ENCODE results near the gene TERT. TPM values are rescaled to one million over a fixed set of nuclear protein-coding genes. Genes with fewer than 3 reads are reported as not detected.

TERT gene
- total RNA-seq, 2 experiments from 2014 or later = 2.1 to 2.2 TPM

DNA sequence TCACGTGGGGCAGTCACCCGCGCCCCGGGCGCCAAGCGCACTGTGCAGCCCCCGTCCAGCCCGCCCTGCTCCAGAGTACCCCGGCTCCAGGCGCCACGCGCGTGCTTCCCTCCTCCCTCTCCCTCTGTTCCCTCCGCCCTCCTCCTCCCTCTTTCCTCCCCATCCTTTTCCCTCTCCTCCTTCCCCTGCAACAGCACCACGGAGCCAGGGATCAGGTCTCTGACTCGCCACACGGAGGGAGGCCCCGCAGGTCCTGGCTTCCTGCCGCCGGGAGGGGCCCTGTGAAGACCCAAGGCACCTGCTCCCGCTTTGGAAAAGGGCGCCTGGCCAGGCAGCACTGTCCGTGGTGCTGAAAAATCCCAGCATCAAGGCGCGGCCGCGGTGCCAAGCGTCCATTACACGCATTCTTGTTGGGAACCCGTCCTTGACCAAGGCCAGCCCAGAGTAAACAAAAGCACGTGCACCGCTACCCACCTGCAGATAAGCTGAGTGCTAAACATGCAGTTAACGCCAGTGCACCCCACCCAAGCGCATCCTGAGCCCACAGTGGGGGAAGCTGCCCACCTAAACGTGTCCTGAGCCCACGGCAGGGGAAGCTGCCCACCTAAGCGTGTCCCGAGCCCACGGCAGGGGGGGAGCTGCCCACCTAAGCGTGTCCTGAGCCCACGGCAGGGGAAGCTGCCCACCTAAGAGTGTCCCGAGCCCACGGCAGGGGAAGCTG lies 48.0 kb downstream of the TERT start:
- Mint-ChIP-seq H3K9me3 (no peaks in the 10 kb centered on the region), H3K4me1 (no peaks in the 10 kb centered on the region), H3K27ac (no peak overlapping the region), H3K36me3 (ENCODE audit: low read depth) (no peaks in the 10 kb centered on the region), H3K4me3 (no peak overlapping the region), H3K27me3 (peaks cover 6% of the 10 kb centered on the region)
- peak; percentile 28 for DNase-seq
- POLR2A ChIA-PET = no interaction called here
- CTCF ChIA-PET = no interaction called here

DNA sequence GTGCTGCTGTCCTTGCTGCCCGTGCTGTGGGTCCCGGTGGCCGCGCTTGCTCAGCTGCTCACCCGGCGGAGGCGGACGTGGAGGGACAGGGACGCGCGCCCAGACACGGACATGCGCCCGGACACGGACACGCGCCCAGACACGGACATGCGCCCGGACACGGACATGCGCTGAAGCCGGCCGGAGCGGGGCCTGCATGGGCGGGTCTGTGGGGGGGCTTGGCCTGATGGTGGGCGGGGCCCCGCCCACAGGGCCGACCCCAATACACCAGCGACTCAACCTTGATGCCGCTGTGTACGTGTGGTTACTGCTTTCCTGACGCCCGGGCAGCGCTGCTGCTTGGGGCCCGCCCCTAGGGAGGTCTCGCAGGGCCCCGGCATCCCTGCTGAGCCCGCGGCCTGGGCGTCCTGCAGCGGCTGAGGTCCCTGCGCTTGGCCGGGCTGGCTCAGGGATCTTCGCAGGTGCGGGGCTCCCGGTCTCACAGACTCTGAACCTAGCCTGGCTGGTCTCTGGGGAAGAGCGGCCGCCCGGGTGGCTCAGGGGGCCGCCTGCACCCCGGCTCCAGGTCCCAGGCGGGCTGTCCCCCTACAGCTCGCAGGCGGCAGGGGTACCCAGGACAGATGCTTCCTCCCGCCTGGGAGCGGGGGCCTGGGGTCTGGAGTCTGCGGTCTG lies 48.8 kb downstream of the TERT start:
- H3K4me1 Mint-ChIP-seq = no peaks in the 10 kb centered on the region
- no peak for DNase-seq
- ChIA-PET POLR2A (no interaction called here), CTCF (no interaction called here)
- no peak overlapping the region for H3K4me3 Mint-ChIP-seq
- H3K36me3 Mint-ChIP-seq (ENCODE audit: low read depth) = no peaks in the 10 kb centered on the region
- no peak overlapping the region for H3K27ac Mint-ChIP-seq
- H3K9me3 Mint-ChIP-seq = no peaks in the 10 kb centered on the region
- H3K27me3 Mint-ChIP-seq = peaks cover 6% of the 10 kb centered on the region

DNA sequence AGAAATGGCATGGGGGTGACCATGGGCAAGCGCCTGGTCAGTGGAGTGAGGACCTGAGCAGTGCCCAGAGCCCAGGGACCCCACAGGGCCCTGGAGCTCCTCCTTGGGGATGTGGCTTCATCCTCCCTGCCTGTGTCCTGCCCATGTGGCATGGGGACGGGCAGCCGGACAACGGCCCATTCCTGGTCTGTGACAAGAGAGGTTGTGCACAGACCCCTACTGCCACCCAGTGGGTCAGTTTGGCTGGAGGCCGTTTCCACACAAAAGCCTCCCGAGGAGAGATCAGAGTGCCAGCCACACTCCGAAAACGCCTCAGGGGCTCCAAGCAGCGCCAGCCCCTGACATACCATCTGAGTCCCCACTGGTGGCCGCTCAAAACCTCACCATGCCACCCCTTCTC lies 49.9 kb downstream of the TERT start:
- Mint-ChIP-seq H3K9me3 (no peaks in the 10 kb centered on the region), H3K36me3 (ENCODE audit: low read depth) (no peaks in the 10 kb centered on the region), H3K4me3 (no peak overlapping the region), H3K27me3 (peaks cover 6% of the 10 kb centered on the region), H3K27ac (no peak overlapping the region), H3K4me1 (no peaks in the 10 kb centered on the region)
- ChIA-PET POLR2A (no interaction called here), CTCF (no interaction called here)
- no peak for DNase-seq

DNA sequence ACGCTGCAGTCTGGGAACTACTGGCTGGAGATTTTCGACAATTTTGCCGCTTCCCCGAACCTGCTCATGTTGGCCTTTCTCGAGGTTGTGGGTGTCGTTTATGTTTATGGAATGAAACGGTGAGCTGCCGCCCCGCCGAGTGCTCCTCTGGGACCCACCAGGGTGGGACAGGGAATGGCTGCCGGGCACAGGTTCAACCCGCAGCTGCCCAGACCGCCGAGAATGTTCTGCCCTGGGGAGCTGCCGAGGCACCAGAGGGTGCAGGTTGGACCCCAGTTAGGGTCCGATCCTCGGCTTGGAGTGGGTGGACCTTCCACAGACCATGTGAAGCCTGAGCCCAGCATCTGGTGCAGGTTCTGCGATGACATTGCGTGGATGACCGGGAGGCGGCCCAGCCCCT lies 50.6 kb downstream of the TERT start:
- no peak overlapping the region for H3K27ac Mint-ChIP-seq
- H3K36me3 Mint-ChIP-seq (ENCODE audit: low read depth) = no peaks in the 10 kb centered on the region
- no peak for DNase-seq
- ChIA-PET POLR2A (no interaction called here), CTCF (no interaction called here)
- H3K4me3 Mint-ChIP-seq = no peak overlapping the region
- peaks cover 6% of the 10 kb centered on the region for H3K27me3 Mint-ChIP-seq
- no peaks in the 10 kb centered on the region for H3K4me1 Mint-ChIP-seq
- no peaks in the 10 kb centered on the region for H3K9me3 Mint-ChIP-seq

DNA sequence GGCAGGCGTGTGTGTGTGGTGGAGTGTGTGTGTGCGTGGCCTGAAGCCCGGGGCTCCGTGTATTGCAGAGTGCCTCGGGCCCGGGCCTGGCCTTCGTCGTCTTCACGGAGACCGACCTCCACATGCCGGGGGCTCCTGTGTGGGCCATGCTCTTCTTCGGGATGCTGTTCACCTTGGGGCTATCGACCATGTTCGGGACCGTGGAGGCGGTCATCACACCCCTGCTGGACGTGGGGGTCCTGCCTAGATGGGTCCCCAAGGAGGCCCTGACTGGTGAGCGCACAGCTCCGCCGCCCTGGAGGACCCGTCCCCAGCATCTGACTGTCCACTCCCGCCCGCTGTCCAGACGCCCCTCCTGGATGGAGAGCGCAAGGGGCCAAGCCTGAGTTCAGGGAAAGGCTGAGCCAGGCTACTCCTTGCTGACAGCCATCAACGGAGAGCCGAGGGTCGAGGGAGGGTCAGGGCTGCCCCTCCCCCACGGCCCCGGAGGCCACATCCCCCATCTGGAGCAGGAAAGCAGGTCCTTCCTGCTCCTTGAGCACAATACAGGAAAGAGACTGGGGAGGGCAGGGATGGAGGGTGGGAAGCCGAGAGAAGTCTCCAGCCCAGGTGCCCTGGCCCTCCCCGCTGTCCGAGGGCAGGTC lies 51.3 kb downstream of the TERT start:
- Mint-ChIP-seq H3K27ac (no peak overlapping the region), H3K4me1 (no peaks in the 10 kb centered on the region), H3K4me3 (no peak overlapping the region), H3K27me3 (peaks cover 6% of the 10 kb centered on the region), H3K36me3 (ENCODE audit: low read depth) (no peaks in the 10 kb centered on the region), H3K9me3 (no peaks in the 10 kb centered on the region)
- POLR2A ChIA-PET = no interaction called here
- DNase-seq = no peak
- CTCF ChIA-PET = no interaction called here

DNA sequence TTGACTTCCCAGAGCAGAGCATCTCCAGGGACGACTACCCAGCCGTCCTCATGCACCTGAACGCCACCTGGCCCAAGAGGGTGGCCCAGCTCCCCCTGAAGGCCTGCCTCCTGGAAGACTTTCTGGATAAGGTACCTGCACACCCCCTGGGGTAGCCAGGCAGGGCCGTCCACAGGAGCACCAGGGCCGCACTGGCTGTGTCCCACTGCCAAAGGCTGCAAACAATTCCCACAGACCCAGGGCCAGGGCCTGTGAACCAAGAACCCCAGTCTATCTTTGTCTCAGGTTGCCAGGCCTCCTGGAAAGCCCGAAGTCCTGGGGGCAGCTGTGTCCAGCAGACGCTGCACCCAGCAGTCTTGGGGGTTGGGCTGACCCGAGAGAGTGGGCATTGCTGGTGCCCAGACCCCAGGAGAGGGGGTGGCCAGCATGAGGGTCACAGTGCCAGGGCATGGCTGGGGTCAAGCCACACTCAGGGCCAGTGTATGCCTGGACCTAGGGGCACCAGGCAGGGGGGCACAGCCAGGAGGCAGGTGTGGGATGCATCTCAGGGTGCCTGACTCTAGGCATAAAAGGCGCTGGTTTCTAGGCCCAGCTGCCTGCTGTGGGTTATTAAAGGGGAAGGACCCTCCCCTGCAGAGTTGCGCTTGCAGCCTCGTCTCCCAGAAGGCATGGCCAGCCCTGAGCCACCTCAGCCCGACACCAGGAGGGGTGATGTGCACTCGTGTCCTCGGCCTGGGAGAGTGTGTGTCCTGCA lies 52.0 kb downstream of the TERT start:
- H3K27ac Mint-ChIP-seq = no peak overlapping the region
- peaks cover 6% of the 10 kb centered on the region for H3K27me3 Mint-ChIP-seq
- no peaks in the 10 kb centered on the region for H3K4me1 Mint-ChIP-seq
- no peaks in the 10 kb centered on the region for H3K36me3 Mint-ChIP-seq (ENCODE audit: low read depth)
- H3K9me3 Mint-ChIP-seq = no peaks in the 10 kb centered on the region
- DNase-seq = no peak
- ChIA-PET CTCF (no interaction called here), POLR2A (no interaction called here)
- H3K4me3 Mint-ChIP-seq = no peak overlapping the region

DNA sequence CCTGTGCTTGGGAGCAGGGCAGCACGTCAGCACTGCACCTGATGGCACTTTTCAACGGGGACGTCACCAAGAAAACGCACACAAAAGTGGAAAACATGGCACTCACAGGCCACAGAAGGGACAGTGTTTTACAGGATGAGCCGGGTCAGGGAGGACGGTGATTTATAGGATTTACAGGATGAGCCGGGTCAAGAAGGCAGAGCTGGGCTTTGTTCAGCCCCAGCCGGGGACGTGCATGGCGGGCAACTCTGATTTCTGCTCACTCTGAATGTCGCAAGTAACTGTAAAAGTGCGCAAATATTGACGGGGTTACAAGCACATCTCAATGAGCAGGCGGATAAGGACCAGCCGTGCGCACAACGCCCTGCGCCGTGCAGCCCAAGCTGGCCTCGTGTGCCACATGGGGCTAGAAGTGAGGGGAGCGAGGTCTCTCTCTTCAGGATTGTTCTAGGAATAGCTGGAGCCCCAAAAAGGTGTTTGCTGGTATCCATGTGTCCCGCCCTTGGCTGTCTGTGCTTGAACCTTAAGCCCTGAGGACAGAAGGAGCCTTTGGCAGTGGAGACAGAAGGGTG lies 53.3 kb downstream of the TERT start:
- no peaks in the 10 kb centered on the region for H3K4me1 Mint-ChIP-seq
- H3K36me3 Mint-ChIP-seq (ENCODE audit: low read depth) = no peaks in the 10 kb centered on the region
- ChIA-PET POLR2A (no interaction called here), CTCF (no interaction called here)
- no peak for DNase-seq
- no peaks in the 10 kb centered on the region for H3K27me3 Mint-ChIP-seq
- no peaks in the 10 kb centered on the region for H3K9me3 Mint-ChIP-seq
- H3K27ac Mint-ChIP-seq = no peak overlapping the region
- H3K4me3 Mint-ChIP-seq = no peak overlapping the region

DNA sequence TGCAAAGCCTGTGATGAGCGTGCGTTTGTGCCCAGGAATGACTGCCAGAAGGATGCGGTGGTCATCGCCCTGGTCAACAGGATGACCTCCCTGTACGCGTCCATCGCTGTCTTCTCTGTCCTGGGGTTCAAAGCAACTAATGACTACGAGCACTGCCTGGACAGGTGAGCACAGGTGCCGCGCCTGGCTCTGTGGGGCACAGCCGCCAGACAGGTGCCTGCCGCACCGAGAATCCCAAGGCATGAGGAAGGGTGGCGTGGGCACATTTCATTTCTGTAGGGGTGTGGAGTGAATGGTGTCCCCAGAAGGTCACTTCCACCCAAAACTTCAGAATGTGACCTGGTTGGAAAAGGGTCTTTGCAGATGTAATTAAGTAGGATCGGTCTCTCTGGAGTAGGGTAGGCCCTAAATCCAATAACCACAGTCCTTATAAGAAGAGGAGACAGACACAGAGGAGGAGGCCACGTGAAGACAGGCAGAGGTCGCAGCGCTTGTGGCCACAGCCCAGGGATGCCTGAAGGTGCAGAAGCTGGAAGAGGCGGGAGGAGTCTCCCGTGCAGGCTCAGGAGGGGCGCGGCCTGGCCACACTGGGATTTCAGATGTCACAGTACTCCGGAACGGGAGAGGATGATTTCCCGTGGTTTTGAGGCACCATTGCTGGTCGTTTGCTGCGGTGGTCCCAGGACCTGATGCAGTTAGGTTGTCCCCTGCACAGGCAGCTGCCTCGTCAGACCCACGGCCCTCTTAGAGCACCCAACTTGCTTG lies 54.2 kb downstream of the TERT start:
- no peaks in the 10 kb centered on the region for H3K4me1 Mint-ChIP-seq
- CTCF ChIA-PET = no interaction called here

DNA sequence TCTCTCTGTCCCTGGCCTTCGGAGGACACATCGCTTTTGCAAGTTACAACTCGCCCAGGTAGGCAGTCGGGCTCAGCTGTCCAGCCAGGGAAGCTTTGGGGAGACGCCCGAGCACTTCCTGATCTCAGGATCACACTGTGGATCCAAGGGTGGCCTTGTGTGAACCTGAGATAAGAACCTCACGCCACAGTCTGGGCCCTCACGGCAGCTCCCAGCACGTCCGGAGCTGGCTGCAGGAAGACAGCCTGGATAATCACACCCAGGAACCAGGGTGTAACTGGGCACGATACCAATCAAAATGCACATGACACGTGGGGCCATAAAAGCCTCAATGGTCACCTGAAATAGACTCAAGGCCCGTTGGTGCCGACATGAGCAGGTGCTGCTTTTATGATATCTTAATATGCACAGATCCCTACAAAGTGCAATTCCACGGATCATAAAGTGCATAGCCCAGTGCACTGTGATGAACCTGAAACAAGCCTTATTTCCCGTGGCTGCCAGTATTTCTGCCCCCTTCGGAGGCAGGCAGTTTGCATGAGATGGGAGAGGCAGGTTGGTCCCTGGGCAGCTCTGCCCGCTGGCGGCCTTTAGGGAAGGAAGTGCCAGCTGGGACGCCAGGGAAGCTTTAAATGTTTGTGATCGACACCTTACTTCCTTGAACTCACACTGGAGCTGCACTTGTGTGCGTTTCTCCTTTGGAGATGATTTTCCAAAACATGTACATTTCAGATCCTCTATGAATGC lies 55.2 kb downstream of the TERT start:
- DNase-seq = no peak
- no peak overlapping the region for H3K27ac Mint-ChIP-seq
- ChIA-PET POLR2A (no interaction called here), CTCF (no interaction called here)
- no peaks in the 10 kb centered on the region for H3K27me3 Mint-ChIP-seq
- H3K9me3 Mint-ChIP-seq = peaks cover 7% of the 10 kb centered on the region
- no peaks in the 10 kb centered on the region for H3K4me1 Mint-ChIP-seq
- H3K4me3 Mint-ChIP-seq = no peak overlapping the region
- no peaks in the 10 kb centered on the region for H3K36me3 Mint-ChIP-seq (ENCODE audit: low read depth)

More for the DNA sequence above, 54.2 kb downstream of the TERT start:
- no peak for DNase-seq
- Mint-ChIP-seq H3K4me3 (no peak overlapping the region), H3K36me3 (ENCODE audit: low read depth) (no peaks in the 10 kb centered on the region), H3K27ac (no peak overlapping the region), H3K9me3 (peaks cover 5% of the 10 kb centered on the region), H3K27me3 (no peaks in the 10 kb centered on the region)
- POLR2A ChIA-PET = no interaction called here

DNA sequence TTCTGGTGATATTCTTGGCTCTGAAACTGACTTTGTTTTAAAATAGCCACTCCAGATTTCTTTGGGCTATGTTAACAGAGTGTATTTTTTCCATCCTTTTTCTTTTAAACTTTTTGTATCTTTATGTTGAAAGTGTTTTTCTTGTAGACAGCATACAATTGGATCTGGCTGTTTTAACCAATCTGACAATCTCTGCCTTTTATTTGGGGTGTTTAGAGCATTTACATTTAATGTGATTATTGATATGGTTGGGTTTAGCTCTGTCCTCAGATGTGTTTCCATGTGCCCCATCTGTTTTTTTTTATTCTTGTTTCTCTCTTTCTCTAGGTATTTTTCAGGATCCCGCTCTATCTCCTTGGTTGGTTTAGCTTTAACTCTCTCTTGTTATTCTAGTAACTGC lies 59.0 kb downstream of the TERT start:
- H3K27me3 Mint-ChIP-seq = no peaks in the 10 kb centered on the region

DNA sequence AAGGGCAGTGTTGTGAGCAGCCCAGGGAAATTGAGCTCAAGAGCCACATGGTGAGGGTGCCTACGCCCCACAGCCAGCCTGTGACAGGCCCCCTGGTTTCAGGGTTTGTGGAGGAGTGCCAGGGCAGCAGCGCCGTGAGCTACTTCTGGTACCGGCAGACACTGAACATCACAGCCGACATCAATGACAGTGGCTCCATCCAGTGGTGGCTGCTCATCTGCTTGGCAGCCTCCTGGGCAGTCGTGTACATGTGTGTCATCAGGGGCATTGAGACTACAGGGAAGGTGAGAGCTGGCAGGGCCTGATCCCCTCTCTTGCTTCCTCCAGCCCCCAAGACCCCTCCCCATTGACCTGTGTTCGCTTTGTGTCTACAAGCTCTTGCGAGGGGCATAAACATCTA lies 59.5 kb downstream of the TERT start:
- H3K4me1 Mint-ChIP-seq = no peaks in the 10 kb centered on the region
- H3K27me3 Mint-ChIP-seq = no peaks in the 10 kb centered on the region
- peaks cover 7% of the 10 kb centered on the region for H3K9me3 Mint-ChIP-seq
- H3K4me3 Mint-ChIP-seq = no peak overlapping the region
- ChIA-PET CTCF (no interaction called here), POLR2A (no interaction called here)
- H3K36me3 Mint-ChIP-seq (ENCODE audit: low read depth) = no peaks in the 10 kb centered on the region
- DNase-seq = no peak
- H3K27ac Mint-ChIP-seq = no peak overlapping the region

More for the DNA sequence above, 59.0 kb downstream of the TERT start:
- CTCF ChIA-PET = no interaction called here
- H3K9me3 Mint-ChIP-seq = peaks cover 7% of the 10 kb centered on the region
- no peaks in the 10 kb centered on the region for H3K36me3 Mint-ChIP-seq (ENCODE audit: low read depth)
- POLR2A ChIA-PET = no interaction called here
- H3K4me1 Mint-ChIP-seq = no peaks in the 10 kb centered on the region
- H3K27ac Mint-ChIP-seq = no peak overlapping the region
- H3K4me3 Mint-ChIP-seq = no peak overlapping the region
- no peak for DNase-seq

DNA sequence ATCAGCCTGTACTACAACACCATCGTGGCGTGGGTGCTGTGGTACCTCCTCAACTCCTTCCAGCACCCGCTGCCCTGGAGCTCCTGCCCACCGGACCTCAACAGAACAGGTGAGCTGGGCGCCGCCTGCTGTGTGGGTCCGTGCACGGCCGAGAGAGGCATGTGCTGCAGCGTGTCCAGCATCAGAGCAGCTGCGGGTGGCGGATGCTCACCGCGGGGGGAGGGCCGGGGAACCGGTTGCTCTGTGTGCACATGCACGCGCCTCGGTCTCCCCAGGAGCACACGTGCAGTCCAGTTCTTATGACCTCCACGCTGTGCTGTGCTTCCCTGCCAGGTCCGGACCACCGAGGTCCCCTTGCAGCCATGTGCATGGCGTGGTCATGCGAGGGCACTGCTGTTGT lies 62.1 kb downstream of the TERT start:
- H3K4me1 Mint-ChIP-seq = peaks cover 6% of the 10 kb centered on the region
- H3K4me3 Mint-ChIP-seq = no peak overlapping the region
- H3K9me3 Mint-ChIP-seq = peaks cover 7% of the 10 kb centered on the region
- no peak overlapping the region for H3K27ac Mint-ChIP-seq
- no peak for DNase-seq
- ChIA-PET POLR2A (no interaction called here), CTCF (no interaction called here)
- H3K36me3 Mint-ChIP-seq (ENCODE audit: low read depth) = no peaks in the 10 kb centered on the region
- no peaks in the 10 kb centered on the region for H3K27me3 Mint-ChIP-seq

All from activated CD4-positive, alpha-beta memory T cell treated with anti-CD3 and anti-CD28 coated beads, Interleukin-2, amount 10 ng/mL, durations not matched to agents 7 days and 5 days (primary cell).